Keratinocyte (primary cell): ENCODE measurements around the gene SMURF2. TPM values are rescaled to one million over a fixed set of nuclear protein-coding genes. Genes with fewer than 3 reads are reported as not detected.

Source experiments
- DNase-seq: peaks from one replicate; pipeline ENCODE4 v3.0.0-alpha.2; 2011; ENCODE audit warnings: low read depth, missing footprints, low spot score
- FAIRE-seq: peaks from 2 replicates; lab custom pipeline; 2011; peaks lifted over from hg19 to GRCh38; lab: Jason Lieb, UNC
- H2AFZ ChIP-seq: 2 replicates; pipeline ENCODE4 v1.6.0; 2012; ENCODE audit warnings: low read length, control low read depth, inconsistent platforms; ENCODE audit not compliant: control insufficient read depth
- H3K27ac ChIP-seq: 2 replicates; pipeline ENCODE4 v1.5.1; 2011; ENCODE audit warnings: low read length; ENCODE audit not compliant: control insufficient read depth, insufficient read depth
- H3K27me3 ChIP-seq: 3 replicates; pipeline ENCODE4 v1.6.0; 2011; ENCODE audit warnings: low read length; ENCODE audit not compliant: control insufficient read depth, insufficient read depth; ENCODE audit errors: extremely low read depth
- H3K36me3 ChIP-seq, 2 experiments: 2 replicates in 1 of 2; 3 replicates in 1 of 2; pipeline ENCODE4 v1.5.1; 2011; ENCODE audit warnings: low read length in 2 of 2, mild to moderate bottlenecking in 1 of 2; ENCODE audit not compliant: control insufficient read depth in 2 of 2, insufficient read depth in 2 of 2; ENCODE audit errors: extremely low read depth in 1 of 2
- H3K4me1 ChIP-seq: 3 replicates; pipeline ENCODE4 v1.5.1; 2011; ENCODE audit warnings: low read length; ENCODE audit not compliant: control insufficient read depth, insufficient read depth; ENCODE audit errors: extremely low read depth
- H3K4me2 ChIP-seq: 3 replicates; pipeline ENCODE4 v1.6.0; 2011; ENCODE audit warnings: low read depth, low read length; ENCODE audit not compliant: control insufficient read depth, insufficient read depth; ENCODE audit errors: extremely low read depth
- H3K4me3 ChIP-seq, 3 experiments: fragments of 200-600 bp in 1 of 3; sonication (generic) in 1 of 3; 2 replicates in 2 of 3; 3 replicates in 1 of 3; pipeline ENCODE4 v1.5.1; 2011 to 2016; ENCODE audit warnings: low read length in 3 of 3, mild to moderate bottlenecking in 3 of 3, control low read depth in 2 of 3, inconsistent platforms in 1 of 3, low read depth in 1 of 3, mixed read lengths in 1 of 3, mixed run types in 1 of 3, moderate library complexity in 1 of 3; ENCODE audit not compliant: control insufficient read depth in 2 of 3, insufficient read depth in 2 of 3; ENCODE audit errors: extremely low read depth in 1 of 3
- H3K79me2 ChIP-seq: 2 replicates; pipeline ENCODE4 v1.6.0; 2012; ENCODE audit warnings: low read length; ENCODE audit not compliant: control insufficient read depth, insufficient read depth
- H3K9ac ChIP-seq: 3 replicates; pipeline ENCODE4 v1.6.0; 2011; ENCODE audit warnings: low read length; ENCODE audit not compliant: control insufficient read depth, insufficient read depth; ENCODE audit errors: extremely low read depth
- H3K9me1 ChIP-seq: 3 replicates; pipeline ENCODE4 v1.6.0; 2011; ENCODE audit warnings: low read length; ENCODE audit not compliant: control insufficient read depth, insufficient read depth; ENCODE audit errors: extremely low read depth
- H3K9me3 ChIP-seq: 2 replicates; pipeline ENCODE4 v1.5.1; 2012; ENCODE audit warnings: low read depth, low read length; ENCODE audit not compliant: control insufficient read depth
- H4K20me1 ChIP-seq: 3 replicates; pipeline ENCODE4 v1.6.0; 2011; ENCODE audit warnings: low read length; ENCODE audit not compliant: control insufficient read depth, insufficient read depth; ENCODE audit errors: extremely low read depth
- CTCF ChIP-seq, 3 experiments: IDR thresholded peaks in 1 of 3; conservative IDR thresholded peaks in 1 of 3; optimal IDR thresholded peaks in 1 of 3; 2 replicates in 2 of 3; 3 replicates in 1 of 3; pipeline versions ENCODE3 to v1.5.1; 2011; ENCODE audit warnings: low read length in 3 of 3, mild to moderate bottlenecking in 3 of 3, moderate library complexity in 2 of 3, control low read depth in 1 of 3, inconsistent platforms in 1 of 3; ENCODE audit not compliant: insufficient read depth in 2 of 3; ENCODE audit errors: extremely low read depth in 1 of 3
- EZH2 ChIP-seq: IDR thresholded peaks from one replicate; pipeline ENCODE4 v1.6.1; 2012; ENCODE audit warnings: inconsistent platforms, mild to moderate bottlenecking, low read length, moderate library complexity
- dilution Hi-C: fragments of 300-500 bp; cut with MboI; formaldehyde crosslinking; loops from one replicate; pipeline ENCODE4 v1.7.0; 2020; ENCODE audit warnings: low sequenced_read_pairs; ENCODE audit not compliant: extremely low pct_ligation_motif_present
- polyA plus RNA-seq, 5 experiments: library from polyadenylated mRNA; depleted of rRNA in 3 of 5; stranded (reverse) in 3 of 5; stranded (forward) in 1 of 5; unstranded in 1 of 5; fragments of >200 nt; gene quantifications; 1 replicate in 1 of 5; 2 replicates in 3 of 5; 3 replicates in 1 of 5; pipeline versions ENCODE4 v1.2.1 to v1.2.3, GENCODE V29; 2011 to 2012; ENCODE audit warnings: missing spikeins in 2 of 5, low read depth in 1 of 5, low replicate concordance in 1 of 5

Gene SMURF2
- polyA plus RNA-seq, 1 donor (not counting 4 experiments of a cell fraction or from before 2014, with no cell fraction given) = 128 TPM

GRCh38 chr17:64657610-64658125 lies 4.4 kb downstream of the SMURF2 start:
- peak overlapping the region; percentile 60 for H3K9ac ChIP-seq
- no peak overlapping the region for H2AFZ ChIP-seq
- no peaks in the 10 kb centered on the region for H3K27me3 ChIP-seq
- H3K4me1 ChIP-seq = peaks cover 26% of the 10 kb centered on the region
- H3K79me2 ChIP-seq = peaks cover 95% of the 10 kb centered on the region
- dilution Hi-C loops = loop anchor here (10.0 kb wide), 1 partner anchor 87 kb away; no protein-coding TSS in a partner anchor
- H3K36me3 ChIP-seq = peaks cover 0 to 12% of the 10 kb centered on the region in 2 experiments
- peaks cover 5% of the 10 kb centered on the region for H4K20me1 ChIP-seq
- FAIRE-seq (no peak), DNase-seq (no peak)
- H3K4me2 ChIP-seq = peak overlapping the region; percentile 84
- H3K9me1 ChIP-seq = no peaks in the 10 kb centered on the region
- H3K4me3 ChIP-seq = peak overlapping the region; percentile 20 to 95 (median 55)
- no peaks in the 10 kb centered on the region for H3K9me3 ChIP-seq
- peak overlapping the region; percentile 11 for H3K27ac ChIP-seq
- no peak for TF ChIP-seq CTCF (optimal IDR thresholded peaks at IDR 0.05 in 1 of 3, IDR thresholded peaks at IDR 0.05 in 1 of 3, conservative IDR thresholded peaks at IDR 0.05 in 1 of 3; ENCODE audit: extremely low read depth in 1 of 3, insufficient read depth in 2 of 3, low read length in 3 of 3)
- no peak for TF ChIP-seq EZH2

GRCh38 chr17:64655704-64656103 lies 6.4 kb downstream of the SMURF2 start:
- DNase-seq = no peak
- dilution Hi-C loops = loop anchor here (10.0 kb wide), 1 partner anchor 89 kb away; no protein-coding TSS in a partner anchor
- Histone ChIP-seq H3K9ac (no peak overlapping the region), H3K4me1 (peaks cover 33% of the 10 kb centered on the region), H2AFZ (no peak overlapping the region), H3K9me3 (no peaks in the 10 kb centered on the region), H3K79me2 (peaks cover 98% of the 10 kb centered on the region), H3K27me3 (no peaks in the 10 kb centered on the region), H3K9me1 (no peaks in the 10 kb centered on the region), H3K36me3 (peaks cover 0 to 12% of the 10 kb centered on the region in 2 experiments), H4K20me1 (peaks cover 16% of the 10 kb centered on the region), H3K4me2 (peak overlapping the region; percentile 37), H3K4me3 (peak overlapping the region in 1 of 3 experiments; percentile 39), H3K27ac (no peak overlapping the region)
- TF ChIP-seq EZH2 (no peak), CTCF (optimal IDR thresholded peaks at IDR 0.05 in 1 of 3, IDR thresholded peaks at IDR 0.05 in 1 of 3, conservative IDR thresholded peaks at IDR 0.05 in 1 of 3; ENCODE audit: extremely low read depth in 1 of 3, insufficient read depth in 2 of 3, low read length in 3 of 3) (no peak)
- FAIRE-seq = no peak
